ENCODE results near the gene TNFRSF1B. TPM values are rescaled to one million over a fixed set of nuclear protein-coding genes. Genes with fewer than 3 reads are reported as not detected.

The TNFRSF1B gene
- total RNA-seq, 1 donor from 2014 or later = 3.3 TPM

DNA sequence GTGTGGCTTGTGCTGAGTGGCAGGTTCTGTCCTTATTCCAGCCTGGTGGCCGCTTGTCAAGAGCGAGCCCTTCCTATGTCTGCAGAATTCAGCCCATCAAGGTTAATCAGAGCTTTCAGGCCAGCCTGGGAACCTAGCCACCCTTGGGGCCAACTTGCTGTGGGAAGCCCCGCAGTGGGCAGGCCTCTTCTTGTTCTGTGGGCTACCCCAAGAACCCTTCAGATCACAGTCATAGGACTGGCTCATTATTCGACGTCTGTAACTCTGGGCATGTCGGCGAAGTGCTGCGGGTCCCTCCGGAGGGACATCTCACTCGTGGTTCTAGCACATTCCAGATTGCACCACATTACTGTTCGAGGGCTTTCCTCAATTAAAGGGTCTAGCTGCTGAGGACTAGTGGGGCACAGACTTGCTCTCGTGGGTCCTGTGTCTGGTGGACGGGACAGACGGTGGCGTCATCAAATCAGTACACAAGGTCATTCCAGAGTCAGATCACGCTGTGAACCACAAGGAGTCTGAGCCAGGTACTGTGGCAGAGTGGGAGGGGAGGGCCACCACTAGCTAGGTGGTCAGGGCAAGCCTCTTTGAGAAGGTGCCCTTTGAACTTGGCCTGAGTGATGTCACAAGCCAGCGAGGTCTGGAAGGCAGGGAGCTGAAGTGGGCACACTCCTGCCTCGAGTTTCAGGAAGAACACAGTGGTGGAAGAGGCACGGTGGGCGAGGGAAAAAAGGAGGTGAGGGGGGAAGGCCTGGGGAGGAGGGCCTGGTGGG is 20.3 kb upstream of the TNFRSF1B start:
- Mint-ChIP-seq H3K27me3 (no peaks in the 10 kb centered on the region), H3K4me3 (no peak overlapping the region), H3K27ac (peak overlapping the region; percentile 52), H3K36me3 (no peaks in the 10 kb centered on the region), H3K4me1 (ENCODE audit: unreplicated experiment) (peaks cover 18% of the 10 kb centered on the region), H3K9me3 (no peaks in the 10 kb centered on the region)
- DNase-seq (ENCODE audit: extremely low spot score, unreplicated experiment) = no peak
- TF ChIP-seq, protein P1, sequence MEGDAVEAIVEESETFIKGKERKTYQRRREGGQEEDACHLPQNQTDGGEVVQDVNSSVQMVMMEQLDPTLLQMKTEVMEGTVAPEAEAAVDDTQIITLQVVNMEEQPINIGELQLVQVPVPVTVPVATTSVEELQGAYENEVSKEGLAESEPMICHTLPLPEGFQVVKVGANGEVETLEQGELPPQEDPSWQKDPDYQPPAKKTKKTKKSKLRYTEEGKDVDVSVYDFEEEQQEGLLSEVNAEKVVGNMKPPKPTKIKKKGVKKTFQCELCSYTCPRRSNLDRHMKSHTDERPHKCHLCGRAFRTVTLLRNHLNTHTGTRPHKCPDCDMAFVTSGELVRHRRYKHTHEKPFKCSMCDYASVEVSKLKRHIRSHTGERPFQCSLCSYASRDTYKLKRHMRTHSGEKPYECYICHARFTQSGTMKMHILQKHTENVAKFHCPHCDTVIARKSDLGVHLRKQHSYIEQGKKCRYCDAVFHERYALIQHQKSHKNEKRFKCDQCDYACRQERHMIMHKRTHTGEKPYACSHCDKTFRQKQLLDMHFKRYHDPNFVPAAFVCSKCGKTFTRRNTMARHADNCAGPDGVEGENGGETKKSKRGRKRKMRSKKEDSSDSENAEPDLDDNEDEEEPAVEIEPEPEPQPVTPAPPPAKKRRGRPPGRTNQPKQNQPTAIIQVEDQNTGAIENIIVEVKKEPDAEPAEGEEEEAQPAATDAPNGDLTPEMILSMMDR (conservative IDR thresholded peaks at IDR 0.05) = no peak

DNA sequence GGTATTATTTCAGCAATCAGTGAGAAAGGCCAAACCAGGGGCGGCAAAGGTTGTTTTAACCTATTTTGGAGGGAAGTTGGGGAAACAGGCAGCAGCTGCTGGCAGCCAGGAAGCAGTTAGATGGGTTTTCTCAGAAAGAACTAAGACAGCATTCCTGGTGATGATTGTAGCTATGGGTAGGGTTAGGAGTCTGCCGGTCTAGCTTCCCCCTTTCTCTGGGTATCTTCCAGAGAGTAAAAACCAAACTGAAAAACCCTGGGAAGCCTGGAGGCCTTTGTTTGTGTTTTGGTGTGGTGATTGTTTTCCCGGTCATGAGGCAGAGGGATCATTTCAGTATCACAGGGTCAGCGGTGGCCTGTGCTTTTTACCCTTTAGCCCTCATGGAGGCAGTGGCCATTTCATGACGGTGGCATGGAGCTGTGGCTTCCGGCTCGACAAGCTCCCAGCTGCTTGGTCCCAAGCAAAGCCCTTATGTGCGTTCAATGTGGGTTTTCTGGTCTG is 19.5 kb upstream of the TNFRSF1B start:
- no peaks in the 10 kb centered on the region for H3K27me3 Mint-ChIP-seq
- TF ChIP-seq, protein P1 (conservative IDR thresholded peaks at IDR 0.05) = no peak
- no peak overlapping the region for H3K4me3 Mint-ChIP-seq
- H3K27ac Mint-ChIP-seq = peak overlapping the region; percentile 52
- no peaks in the 10 kb centered on the region for H3K9me3 Mint-ChIP-seq
- peaks cover 18% of the 10 kb centered on the region for H3K4me1 Mint-ChIP-seq (ENCODE audit: unreplicated experiment)
- no peaks in the 10 kb centered on the region for H3K36me3 Mint-ChIP-seq
- DNase-seq (ENCODE audit: extremely low spot score, unreplicated experiment) = no peak

DNA sequence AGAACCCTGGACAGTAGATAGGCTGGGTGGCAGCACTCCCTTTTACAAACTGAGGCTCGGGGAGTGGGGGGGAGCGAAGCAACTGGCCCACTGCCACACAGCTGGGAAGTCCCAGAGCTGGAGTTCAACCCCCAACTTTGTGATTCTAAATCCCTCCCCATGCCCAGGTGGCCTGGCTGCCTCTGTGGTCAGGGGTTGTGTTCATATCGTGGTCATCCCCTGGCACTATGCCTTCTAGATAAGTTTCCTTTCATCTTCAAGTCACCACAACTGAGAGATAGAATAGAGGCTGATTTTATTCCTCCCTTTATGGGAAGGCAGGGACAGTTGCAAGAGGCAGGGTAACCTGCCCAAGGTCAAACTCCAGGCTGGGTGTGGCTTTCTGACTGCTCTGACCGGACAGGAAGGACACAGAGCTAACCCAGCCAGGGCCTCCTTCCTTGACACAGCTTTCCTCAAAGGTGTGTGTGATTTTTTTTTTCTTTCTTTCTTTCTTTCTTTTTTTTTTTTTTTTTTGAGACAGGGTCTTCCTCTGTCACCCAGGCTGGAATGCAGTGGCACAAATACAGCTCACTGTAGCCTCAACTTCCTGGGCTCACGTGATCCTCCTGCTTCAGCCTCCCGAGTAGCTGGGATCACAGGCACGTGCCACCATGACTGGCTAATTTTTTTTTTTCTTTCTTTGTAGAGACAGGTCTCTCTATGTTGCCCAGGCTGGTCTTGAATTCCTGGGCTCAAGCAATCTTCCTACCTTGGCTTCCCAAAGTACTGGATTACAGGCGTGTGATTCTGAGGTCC is 18.4 kb upstream of the TNFRSF1B start:
- Mint-ChIP-seq H3K9me3 (no peaks in the 10 kb centered on the region), H3K36me3 (no peaks in the 10 kb centered on the region), H3K4me1 (ENCODE audit: unreplicated experiment) (peaks cover 16% of the 10 kb centered on the region), H3K4me3 (no peak overlapping the region), H3K27me3 (no peaks in the 10 kb centered on the region), H3K27ac (no peak overlapping the region)
- TF ChIP-seq, protein P1 (conservative IDR thresholded peaks at IDR 0.05) = no peak
- DNase-seq (ENCODE audit: extremely low spot score, unreplicated experiment) = no peak

DNA sequence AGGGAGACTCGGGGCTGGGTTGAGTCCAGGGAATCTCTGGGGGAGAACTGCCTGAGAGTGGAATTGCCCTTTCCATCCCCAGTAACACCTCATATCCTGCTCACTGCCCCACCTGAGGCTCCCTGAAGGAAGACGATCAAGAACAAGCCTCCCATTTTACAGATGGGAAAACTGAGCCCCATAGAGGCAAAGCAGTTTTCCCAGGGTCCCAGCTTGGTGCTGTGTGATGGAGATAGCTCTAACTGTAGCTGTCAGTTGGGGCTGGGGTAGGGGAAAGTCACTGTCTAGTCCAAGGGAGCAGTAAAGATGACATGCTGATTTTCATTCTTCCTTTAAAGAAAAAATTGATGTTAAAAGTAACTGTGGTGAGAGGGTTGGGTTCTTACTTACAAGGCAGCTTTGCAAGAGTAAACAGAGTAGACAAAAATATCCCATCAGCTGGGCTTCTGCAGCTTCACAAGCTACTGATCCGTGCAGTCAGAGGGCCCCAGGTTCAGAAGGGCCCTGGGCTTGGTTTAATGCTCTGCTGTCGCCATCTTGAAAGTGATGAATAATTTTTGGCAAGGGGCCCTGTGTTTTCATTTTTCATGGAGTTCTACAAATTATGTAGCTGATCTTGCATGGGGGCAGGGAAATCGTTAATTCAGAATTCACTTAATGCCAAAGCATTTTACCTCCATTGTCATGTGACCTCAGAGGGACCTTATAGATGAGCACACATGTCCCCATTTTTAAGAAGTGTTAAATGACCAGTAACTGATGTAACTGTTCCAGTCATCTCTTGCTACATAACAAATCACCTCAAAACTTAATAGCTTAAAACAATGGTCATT is 17.6 kb upstream of the TNFRSF1B start:
- no peaks in the 10 kb centered on the region for H3K9me3 Mint-ChIP-seq
- no peak overlapping the region for H3K27ac Mint-ChIP-seq
- H3K4me1 Mint-ChIP-seq (ENCODE audit: unreplicated experiment) = peaks cover 10% of the 10 kb centered on the region
- H3K4me3 Mint-ChIP-seq = no peak overlapping the region
- TF ChIP-seq, protein P1 (conservative IDR thresholded peaks at IDR 0.05) = no peak
- no peaks in the 10 kb centered on the region for H3K27me3 Mint-ChIP-seq
- no peak for DNase-seq (ENCODE audit: extremely low spot score, unreplicated experiment)
- H3K36me3 Mint-ChIP-seq = no peaks in the 10 kb centered on the region

DNA sequence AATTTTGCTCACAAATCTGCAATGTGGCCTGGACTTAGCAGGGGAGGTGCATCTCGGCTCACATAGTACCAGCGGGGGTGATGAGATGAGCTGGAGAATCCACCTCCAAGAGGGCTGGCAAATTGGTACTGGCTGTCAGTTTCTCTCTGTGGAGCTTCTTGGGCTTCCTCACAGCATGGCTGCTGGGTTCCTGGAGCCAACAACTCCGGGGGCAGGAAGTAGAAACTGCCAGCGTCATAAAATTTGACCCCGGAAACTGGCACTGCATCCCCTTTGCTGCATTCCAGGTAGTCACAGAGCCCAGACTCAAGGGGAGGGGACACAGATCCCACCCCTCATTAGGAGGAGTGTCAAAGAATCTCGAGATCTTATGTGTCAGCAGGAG is 17.0 kb upstream of the TNFRSF1B start:
- H3K4me1 Mint-ChIP-seq (ENCODE audit: unreplicated experiment) = peaks cover 10% of the 10 kb centered on the region
- no peak overlapping the region for H3K27ac Mint-ChIP-seq
- H3K27me3 Mint-ChIP-seq = no peaks in the 10 kb centered on the region
- H3K9me3 Mint-ChIP-seq = no peaks in the 10 kb centered on the region
- no peak for DNase-seq (ENCODE audit: extremely low spot score, unreplicated experiment)
- H3K36me3 Mint-ChIP-seq = no peaks in the 10 kb centered on the region
- TF ChIP-seq, protein P1 (conservative IDR thresholded peaks at IDR 0.05) = no peak
- H3K4me3 Mint-ChIP-seq = no peak overlapping the region

Data from type B pancreatic cell (in vitro differentiated cells).